Aorta (tissue), 5 donors: ENCODE data around the gene TTC39A. TPM values are rescaled to one million over a fixed set of nuclear protein-coding genes. Genes with fewer than 3 reads are reported as not detected.
"Not testable (repeated sequence)": the region's sequence is repeated elsewhere in the genome, so short reads cannot be mapped to it uniquely, and the experiment has no call there.

Experiments used
- ATAC-seq: fragments of 200-7000 bp; cut with Tn5 transposase; one replicate; pipeline ENCODE4 v1.9.1; 2022; ENCODE audit warnings: moderate library complexity; ENCODE audit not compliant: low FRiP score
- DNase-seq, 2 donors: peaks; one replicate each; pipeline ENCODE4 v3.0.0-alpha.2; 2020
- H3K27ac ChIP-seq, 2 donors: one replicate each; pipeline ENCODE4 v1.5.1; 2013; ENCODE audit warnings: low read length in 2 of 2, mild to moderate bottlenecking in 2 of 2, moderate library complexity in 2 of 2, control low read depth in 1 of 2, inconsistent platforms in 1 of 2, low read depth in 1 of 2
- H3K27me3 ChIP-seq, 2 donors: one replicate each; pipeline ENCODE4 v1.6.1; 2013; ENCODE audit warnings: control low read depth in 1 of 2, low read length in 1 of 2, mild to moderate bottlenecking in 1 of 2, moderate library complexity in 1 of 2; ENCODE audit not compliant: insufficient read depth in 2 of 2, control insufficient read depth in 1 of 2
- H3K36me3 ChIP-seq, 2 donors: one replicate each; pipeline ENCODE4 v1.6.1; 2013; ENCODE audit warnings: control low read depth in 1 of 2, low read length in 1 of 2, mild to moderate bottlenecking in 1 of 2; ENCODE audit not compliant: insufficient read depth in 2 of 2, control insufficient read depth in 1 of 2
- H3K4me1 ChIP-seq, 2 donors: one replicate each; pipeline ENCODE4 v1.6.1; 2013; ENCODE audit warnings: low read length in 2 of 2, control low read depth in 1 of 2, mild to moderate bottlenecking in 1 of 2, moderate library complexity in 1 of 2; ENCODE audit not compliant: insufficient read depth in 2 of 2, control insufficient read depth in 1 of 2
- H3K4me3 ChIP-seq, 2 donors: one replicate each; pipeline ENCODE4 v1.5.1; 2013; ENCODE audit warnings: low read length in 2 of 2, control low read depth in 1 of 2, mild to moderate bottlenecking in 1 of 2
- H3K9me3 ChIP-seq: one replicate; pipeline ENCODE4 v1.6.1; 2013; ENCODE audit warnings: mild to moderate bottlenecking, low read length; ENCODE audit not compliant: control insufficient read depth
- WGBS, 2 donors: extraction: QIAGEN DNeasy Blood & Tissue Kit; methylation state at CpG; one replicate each; pipeline ENCODE4 v1.1.7; 2013; 5-methylcytosine and 5-hydroxymethylcytosine counted together
- intact Hi-C, 2 donors: fragments of 100-400 bp; cut with DNase I; formaldehyde crosslinking; loops; one replicate each; pipeline versions ENCODE4 v1.14.2 to v1.15.0; 2022
- polyA plus RNA-seq, 2 donors: library from polyadenylated mRNA; stranded (reverse); fragments of 200-250 nt; gene quantifications; one replicate each; pipeline ENCODE4 v1.2.3, GENCODE V29; 2013
- total RNA-seq, 2 donors: library from RNA; stranded (reverse); fragmentation: NEBNext Ultra II Directional; extraction: Animal tissue kit (Norgen Biotek cat#: 25700); gene quantifications; one replicate each; pipeline ENCODE4 v1.2.1, GENCODE V29; 2021
- donor health status: healthy with polysubstance abuse.
- donor health status: Bipolar disorder and iron deficiency.
- donor health status: DM: no; HTN: no; CAD: no.
- donor health status: DM: no; HTN: no; CAD: no.
- donor health status: DM: yes; HTN: yes; CAD: no.

TTC39A gene
- total and polyA plus RNA-seq, 4 donors = 0.67 to 7.5 (median 2.8) TPM

DNA sequence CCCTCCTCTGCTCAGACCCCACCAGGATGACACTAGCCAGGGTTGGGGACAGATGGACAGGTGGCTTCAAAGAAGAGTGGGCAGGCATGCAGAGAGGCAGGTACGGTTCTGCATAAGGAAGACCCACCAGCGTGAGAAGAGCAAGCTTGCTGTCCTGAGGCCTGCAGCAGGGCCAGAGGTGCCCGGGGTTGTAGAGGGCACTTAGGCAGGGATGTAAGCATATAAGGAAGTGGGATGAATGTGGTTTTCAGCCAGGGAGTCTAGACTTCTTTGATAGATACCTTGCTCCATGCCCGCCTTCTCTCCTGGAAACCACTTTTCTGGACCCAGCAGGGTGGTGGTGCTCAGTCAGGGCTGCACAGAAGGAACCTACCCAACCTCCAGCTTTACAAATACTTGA, 1.4 kb downstream of the TTC39A start:
- no peaks in the 10 kb centered on the region for H3K27me3 ChIP-seq
- H3K9me3 ChIP-seq = no peaks in the 10 kb centered on the region
- 96% methylated on average over 4 of the region's 4 CpGs for WGBS, 2 donors
- no peak overlapping the region for H3K27ac ChIP-seq
- ATAC-seq = no peak
- H3K4me3 ChIP-seq = no peak overlapping the region
- H3K36me3 ChIP-seq = no peaks in the 10 kb centered on the region
- H3K4me1 ChIP-seq = no peaks in the 10 kb centered on the region
- DNase-seq = no peak
- intact Hi-C loops = no loop called here

DNA sequence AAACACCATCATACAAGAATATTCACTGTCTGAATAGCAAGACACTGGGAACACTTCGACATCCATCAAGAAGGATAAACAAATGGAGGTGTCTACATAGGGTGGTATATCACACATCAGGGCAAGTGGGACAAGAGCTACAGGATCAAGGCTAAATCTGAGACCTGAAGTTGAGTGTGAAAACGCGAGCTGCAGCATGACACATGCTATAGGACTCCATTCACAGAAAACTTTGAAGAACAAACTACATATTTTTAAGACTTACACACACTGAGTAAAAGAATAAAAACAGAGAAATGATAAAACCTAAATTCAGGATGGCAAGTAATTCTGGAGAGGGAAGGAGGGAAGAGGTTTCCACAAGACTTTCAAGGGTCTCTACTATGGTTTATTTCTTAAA, 2.1 kb downstream of the TTC39A start:
- ATAC-seq (no peak), DNase-seq (no peak)
- Histone ChIP-seq H3K9me3 (no peaks in the 10 kb centered on the region), H3K27ac (no peak overlapping the region), H3K4me3 (no peak overlapping the region), H3K36me3 (no peaks in the 10 kb centered on the region), H3K27me3 (no peaks in the 10 kb centered on the region), H3K4me1 (no peaks in the 10 kb centered on the region)
- 82 to 84% methylated on average over 3 of the region's 3 CpGs for WGBS, 2 donors
- intact Hi-C loops = no loop called here

- ATAC-seq = no peak
- H3K4me1 ChIP-seq = no peaks in the 10 kb centered on the region
- H3K27me3 ChIP-seq = no peaks in the 10 kb centered on the region
- H3K4me3 ChIP-seq = no peak overlapping the region
- intact Hi-C loops = no loop called here
- DNase-seq = no peak
- no peaks in the 10 kb centered on the region for H3K9me3 ChIP-seq
- no peaks in the 10 kb centered on the region for H3K36me3 ChIP-seq
- 82 to 83% methylated on average over 5 of the region's 5 CpGs for WGBS, 2 donors
- no peak overlapping the region for H3K27ac ChIP-seq
Measured at GRCh38 chr1:51327386-51327785, 3.0 kb downstream of the TTC39A start.

- no peaks in the 10 kb centered on the region for H3K9me3 ChIP-seq
- no peak overlapping the region for H3K4me3 ChIP-seq
- intact Hi-C loops = no loop called here
- H3K27ac ChIP-seq = no peak overlapping the region
- WGBS, 2 donors = 85 to 87% methylated on average over 8 of the region's 8 CpGs
- H3K4me1 ChIP-seq = no peaks in the 10 kb centered on the region
- no peaks in the 10 kb centered on the region for H3K36me3 ChIP-seq
- ATAC-seq (no peak), DNase-seq (no peak)
- H3K27me3 ChIP-seq = no peaks in the 10 kb centered on the region
Measured at GRCh38 chr1:51326839-51327238, 3.5 kb downstream of the TTC39A start.

DNA sequence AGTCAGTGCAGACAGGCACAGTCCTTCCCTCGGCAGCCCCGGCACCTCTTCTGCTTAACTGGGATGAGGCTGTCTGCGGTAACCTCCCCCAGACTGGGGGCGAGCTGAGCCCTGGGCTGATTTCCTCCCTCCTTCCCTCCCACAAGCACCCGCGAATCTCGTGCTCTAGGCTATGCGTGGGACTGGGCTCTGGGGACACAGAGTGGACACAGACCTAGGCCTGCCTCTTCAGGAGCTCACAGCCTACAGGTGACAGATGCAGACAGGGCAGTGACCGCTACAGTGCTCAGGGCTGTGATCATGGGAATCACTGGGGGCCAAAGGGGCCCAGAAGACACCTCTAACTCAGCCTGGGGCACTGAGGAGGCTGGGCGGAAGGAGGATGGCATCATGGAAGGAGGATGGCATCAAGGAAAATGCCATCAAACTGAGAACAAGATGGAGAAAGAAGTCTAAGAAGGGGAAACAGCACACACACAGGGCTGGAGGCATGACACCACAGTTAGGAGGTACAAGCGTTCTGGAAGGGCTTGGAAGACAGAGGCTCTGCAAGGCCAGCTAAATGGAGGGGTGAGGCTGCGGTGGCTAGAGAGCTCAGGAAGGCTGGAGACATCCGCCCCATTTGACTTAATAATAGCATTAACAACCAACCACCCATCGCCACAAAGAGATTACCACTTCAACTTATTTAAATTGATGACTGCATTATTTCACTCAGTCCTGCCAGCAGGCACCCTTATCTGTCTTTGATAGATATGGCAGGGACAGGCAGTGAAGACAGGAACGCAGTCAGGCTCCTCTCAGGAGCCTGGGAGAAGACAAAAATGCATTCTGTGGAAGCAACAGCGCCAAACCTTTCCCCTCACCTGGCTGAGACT, 4.2 kb downstream of the TTC39A start:
- ATAC-seq = no peak
- H3K36me3 ChIP-seq = no peaks in the 10 kb centered on the region
- H3K27me3 ChIP-seq = no peaks in the 10 kb centered on the region
- no peaks in the 10 kb centered on the region for H3K4me1 ChIP-seq
- H3K27ac ChIP-seq = no peak overlapping the region
- no peak for DNase-seq
- intact Hi-C loops = no loop called here
- no peak overlapping the region for H3K4me3 ChIP-seq
- 91 to 94% methylated on average over 16 of the region's 16 CpGs for WGBS, 2 donors
- H3K9me3 ChIP-seq = no peaks in the 10 kb centered on the region

DNA sequence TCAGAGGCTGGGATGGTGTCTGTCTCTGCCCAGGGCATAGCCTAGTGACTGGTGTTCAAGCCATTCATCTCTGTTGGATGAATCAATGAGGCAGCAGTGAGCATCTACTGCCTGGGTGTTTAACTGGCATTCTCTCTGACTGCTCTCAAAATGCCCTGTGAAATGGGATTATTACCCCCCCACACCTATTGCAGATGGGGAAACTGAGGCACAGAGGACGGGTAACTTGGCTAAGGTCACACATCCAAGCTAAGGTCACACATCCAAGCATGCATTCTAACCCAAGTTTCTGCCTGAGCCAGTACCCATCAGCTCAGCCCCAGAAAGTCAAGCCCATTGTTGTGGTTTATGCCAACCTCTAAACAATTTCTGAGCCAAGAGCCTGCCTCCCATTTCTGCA, 5.0 kb downstream of the TTC39A start:
- Histone ChIP-seq H3K4me1 (no peaks in the 10 kb centered on the region), H3K9me3 (no peaks in the 10 kb centered on the region)

DNA sequence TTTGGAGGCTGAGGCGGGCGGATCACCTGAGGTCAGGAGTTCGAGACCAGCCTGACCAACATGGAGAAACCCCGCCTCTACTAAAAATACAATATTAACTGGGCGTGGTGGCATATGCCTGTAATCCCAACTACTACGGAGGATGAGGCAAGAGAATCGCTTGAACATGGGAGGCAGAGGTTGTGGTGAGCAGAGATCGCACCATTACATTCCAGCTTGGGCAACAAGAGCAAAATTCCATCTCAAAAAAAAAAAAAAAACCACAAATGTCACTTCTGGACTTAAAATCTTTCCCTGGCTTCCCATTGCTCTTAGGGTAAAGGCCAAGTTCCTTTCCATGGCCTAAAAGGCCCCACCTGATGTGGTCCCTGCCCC, 5.4 kb downstream of the TTC39A start:
- ATAC-seq, H3K27me3 ChIP-seq, H3K27ac ChIP-seq, intact Hi-C loops, H3K36me3 ChIP-seq, H3K9me3 ChIP-seq, H3K4me3 ChIP-seq, DNase-seq, H3K4me1 ChIP-seq: not testable (repeated sequence)
- WGBS, 2 donors = 95 to 96% methylated on average over 8 of the region's 8 CpGs

More for the DNA sequence above, 5.0 kb downstream of the TTC39A start:
- H3K27ac ChIP-seq = no peak overlapping the region
- intact Hi-C loops = no loop called here
- no peak for DNase-seq
- H3K36me3 ChIP-seq = no peaks in the 10 kb centered on the region
- H3K27me3 ChIP-seq = no peaks in the 10 kb centered on the region
- H3K4me3 ChIP-seq = no peak overlapping the region
- no peak for ATAC-seq
- 74 to 85% methylated on average over 1 of the region's 1 CpG for WGBS, 2 donors

- H3K27ac ChIP-seq = no peak overlapping the region
- 92 to 94% methylated on average over 7 of the region's 7 CpGs for WGBS, 2 donors
Measured at GRCh38 chr1:51324251-51325010, 5.9 kb downstream of the TTC39A start.

GRCh38 chr1:51323778-51324177, 6.6 kb downstream of the TTC39A start:
- DNase-seq = no peak
- Histone ChIP-seq H3K4me3 (no peak overlapping the region), H3K27me3 (no peaks in the 10 kb centered on the region), H3K4me1 (no peaks in the 10 kb centered on the region), H3K27ac (no peak overlapping the region), H3K9me3 (no peaks in the 10 kb centered on the region), H3K36me3 (no peaks in the 10 kb centered on the region)
- ATAC-seq = no peak
- intact Hi-C loops = no loop called here

More at GRCh38 chr1:51324251-51325010, 5.9 kb downstream of the TTC39A start:
- no peaks in the 10 kb centered on the region for H3K27me3 ChIP-seq
- no peak for DNase-seq
- intact Hi-C loops = no loop called here
- H3K36me3 ChIP-seq = no peaks in the 10 kb centered on the region
- no peaks in the 10 kb centered on the region for H3K9me3 ChIP-seq
- no peak for ATAC-seq
- H3K4me1 ChIP-seq = no peaks in the 10 kb centered on the region
- no peak overlapping the region for H3K4me3 ChIP-seq
